Cardiac muscle cell (in vitro differentiated cells and primary cell): ENCODE results near the gene ITGA8. TPM values are rescaled to one million over a fixed set of nuclear protein-coding genes. Genes with fewer than 3 reads are reported as not detected.
A peak's percentile ranks its signal among the peaks of the same experiment; 100 is the strongest.

Source experiments
- DNase-seq, 2 donors: peaks; one replicate each; pipeline versions ENCODE4 v3.0.0 to v3.0.0-alpha.2; 2010 to 2017; ENCODE audit warnings: low read depth in 1 of 2, low spot score in 1 of 2
- H3K27ac ChIP-seq: fragments of 200-600 bp; sonication (generic); 2 replicates; pipeline ENCODE4 v1.5.1; 2016
- H3K27me3 ChIP-seq: fragments of 200-600 bp; sonication (generic); 2 replicates; pipeline ENCODE4 v1.6.0; 2016; ENCODE audit warnings: control low read depth
- H3K36me3 ChIP-seq: fragments of 200-600 bp; sonication (generic); 2 replicates; pipeline ENCODE4 v1.5.1; 2016; ENCODE audit warnings: control low read depth
- H3K4me1 ChIP-seq: fragments of 200-600 bp; sonication (generic); 2 replicates; pipeline ENCODE4 v1.8.1; 2017; ENCODE audit warnings: low read depth, mild to moderate bottlenecking, mixed run types
- H3K4me3 ChIP-seq: fragments of 200-600 bp; sonication (generic); 2 replicates; pipeline ENCODE4 v1.5.1; 2016; ENCODE audit warnings: mild to moderate bottlenecking
- H3K9me3 ChIP-seq: fragments of 200-600 bp; sonication (generic); 2 replicates; pipeline ENCODE4 v1.5.1; 2017; ENCODE audit warnings: low read depth, mild to moderate bottlenecking, control low read depth
- CTCF ChIP-seq: IDR thresholded peaks from 2 replicates; pipeline ENCODE4 v1.5.1; 2012; ENCODE audit warnings: low read depth, mild to moderate bottlenecking, low read length
- polyA plus RNA-seq: library from polyadenylated mRNA; unstranded; fragments of >200 nt; fragmentation: Nextera tagmentation; extraction: Ambion mirVana; gene quantifications from 2 replicates; pipeline ENCODE4 v1.2.1, GENCODE V29; 2016
- total RNA-seq: library from RNA; depleted of rRNA; stranded (reverse); fragments of >200 nt; gene quantifications from 2 replicates; pipeline ENCODE4 v1.2.3, GENCODE V29; 2016

The ITGA8 gene
- total and polyA plus RNA-seq, 2 experiments from 2014 or later = 0.88 to 1.6 TPM

GRCh38 chr10:15703151-15703880 is 16.4 kb downstream of the ITGA8 start:
- Histone ChIP-seq H3K4me3 (no peak overlapping the region), H3K27ac (no peak overlapping the region), H3K4me1 (no peaks in the 10 kb centered on the region), H3K9me3 (no peaks in the 10 kb centered on the region), H3K27me3 (no peaks in the 10 kb centered on the region), H3K36me3 (no peaks in the 10 kb centered on the region)
- TF ChIP-seq CTCF = no peak
- DNase-seq = peak in 1 of 2 donors; percentile 17

GRCh38 chr10:15700078-15700674 is 19.5 kb downstream of the ITGA8 start:
- DNase-seq = no peak
- Histone ChIP-seq H3K27ac (no peak overlapping the region), H3K4me3 (no peak overlapping the region), H3K36me3 (no peaks in the 10 kb centered on the region), H3K27me3 (no peaks in the 10 kb centered on the region), H3K4me1 (no peaks in the 10 kb centered on the region), H3K9me3 (no peaks in the 10 kb centered on the region)
- no peak for TF ChIP-seq CTCF

- H3K27me3 ChIP-seq = no peaks in the 10 kb centered on the region
- H3K4me3 ChIP-seq = no peak overlapping the region
- no peaks in the 10 kb centered on the region for H3K9me3 ChIP-seq
- no peak for TF ChIP-seq CTCF
- peak in 1 of 2 donors; percentile 3 for DNase-seq
- no peaks in the 10 kb centered on the region for H3K4me1 ChIP-seq
- no peak overlapping the region for H3K27ac ChIP-seq
- no peaks in the 10 kb centered on the region for H3K36me3 ChIP-seq
Measured at GRCh38 chr10:15695852-15696251, 23.9 kb downstream of the ITGA8 start.

- DNase-seq = no peak
- no peaks in the 10 kb centered on the region for H3K27me3 ChIP-seq
- H3K4me1 ChIP-seq = no peaks in the 10 kb centered on the region
- H3K4me3 ChIP-seq = no peak overlapping the region
- TF ChIP-seq CTCF = no peak
- H3K27ac ChIP-seq = no peak overlapping the region
- H3K36me3 ChIP-seq = no peaks in the 10 kb centered on the region
- H3K9me3 ChIP-seq = no peaks in the 10 kb centered on the region
Measured at GRCh38 chr10:15690031-15690430, 29.7 kb downstream of the ITGA8 start.

- H3K9me3 ChIP-seq = no peaks in the 10 kb centered on the region
- no peak overlapping the region for H3K27ac ChIP-seq
- no peak for TF ChIP-seq CTCF
- no peaks in the 10 kb centered on the region for H3K36me3 ChIP-seq
- H3K4me1 ChIP-seq = no peaks in the 10 kb centered on the region
- no peak for DNase-seq
- H3K4me3 ChIP-seq = no peak overlapping the region
- no peaks in the 10 kb centered on the region for H3K27me3 ChIP-seq
Measured at GRCh38 chr10:15684768-15685167, 35.0 kb downstream of the ITGA8 start.
